ENCODE data around the gene BCAT1. TPM values are rescaled to one million over a fixed set of nuclear protein-coding genes. Genes with fewer than 3 reads are reported as not detected.

The BCAT1 gene
- total and polyA plus RNA-seq, 2 of the 8 experiments (the other 6 are each of a cell fraction or from before 2014, with no cell fraction given): 19.7 to 263 TPM

DNA sequence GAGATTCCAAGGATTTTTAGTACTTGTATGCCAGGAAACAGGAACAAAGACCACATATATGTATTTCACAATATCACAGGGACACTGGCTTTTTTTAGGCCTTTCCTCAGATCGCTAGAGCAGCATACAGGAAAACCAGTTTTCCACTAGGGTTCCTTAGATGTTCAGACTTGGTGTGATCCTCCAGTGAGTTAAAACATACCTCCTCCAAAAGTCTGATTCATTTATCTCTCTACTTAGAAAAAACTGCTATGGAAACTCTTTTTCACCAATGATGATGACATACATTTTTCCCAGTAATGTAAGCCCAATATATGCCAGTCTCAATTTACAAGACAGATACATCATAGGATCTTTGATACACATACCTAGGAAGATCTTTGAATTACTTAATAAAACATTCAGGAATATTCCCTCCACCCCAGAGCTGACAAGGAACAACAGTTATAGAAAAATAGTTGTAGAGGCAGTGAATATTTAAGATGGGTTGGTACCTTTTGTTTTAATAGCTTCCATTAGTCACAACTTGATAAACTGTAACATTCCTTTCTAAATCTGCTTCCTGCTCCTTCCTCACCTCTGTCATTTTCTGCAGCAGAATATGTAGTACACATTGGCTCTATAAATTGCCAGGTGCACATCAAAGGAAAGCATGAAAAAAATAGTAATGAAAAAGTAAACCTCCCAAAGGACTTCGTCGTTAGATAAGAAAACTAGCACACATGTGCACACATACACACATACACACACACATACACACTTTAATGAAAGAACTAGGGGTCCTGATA, 27.5 kb downstream of the BCAT1 start (continued):
- TF ChIP-seq, protein P1, sequence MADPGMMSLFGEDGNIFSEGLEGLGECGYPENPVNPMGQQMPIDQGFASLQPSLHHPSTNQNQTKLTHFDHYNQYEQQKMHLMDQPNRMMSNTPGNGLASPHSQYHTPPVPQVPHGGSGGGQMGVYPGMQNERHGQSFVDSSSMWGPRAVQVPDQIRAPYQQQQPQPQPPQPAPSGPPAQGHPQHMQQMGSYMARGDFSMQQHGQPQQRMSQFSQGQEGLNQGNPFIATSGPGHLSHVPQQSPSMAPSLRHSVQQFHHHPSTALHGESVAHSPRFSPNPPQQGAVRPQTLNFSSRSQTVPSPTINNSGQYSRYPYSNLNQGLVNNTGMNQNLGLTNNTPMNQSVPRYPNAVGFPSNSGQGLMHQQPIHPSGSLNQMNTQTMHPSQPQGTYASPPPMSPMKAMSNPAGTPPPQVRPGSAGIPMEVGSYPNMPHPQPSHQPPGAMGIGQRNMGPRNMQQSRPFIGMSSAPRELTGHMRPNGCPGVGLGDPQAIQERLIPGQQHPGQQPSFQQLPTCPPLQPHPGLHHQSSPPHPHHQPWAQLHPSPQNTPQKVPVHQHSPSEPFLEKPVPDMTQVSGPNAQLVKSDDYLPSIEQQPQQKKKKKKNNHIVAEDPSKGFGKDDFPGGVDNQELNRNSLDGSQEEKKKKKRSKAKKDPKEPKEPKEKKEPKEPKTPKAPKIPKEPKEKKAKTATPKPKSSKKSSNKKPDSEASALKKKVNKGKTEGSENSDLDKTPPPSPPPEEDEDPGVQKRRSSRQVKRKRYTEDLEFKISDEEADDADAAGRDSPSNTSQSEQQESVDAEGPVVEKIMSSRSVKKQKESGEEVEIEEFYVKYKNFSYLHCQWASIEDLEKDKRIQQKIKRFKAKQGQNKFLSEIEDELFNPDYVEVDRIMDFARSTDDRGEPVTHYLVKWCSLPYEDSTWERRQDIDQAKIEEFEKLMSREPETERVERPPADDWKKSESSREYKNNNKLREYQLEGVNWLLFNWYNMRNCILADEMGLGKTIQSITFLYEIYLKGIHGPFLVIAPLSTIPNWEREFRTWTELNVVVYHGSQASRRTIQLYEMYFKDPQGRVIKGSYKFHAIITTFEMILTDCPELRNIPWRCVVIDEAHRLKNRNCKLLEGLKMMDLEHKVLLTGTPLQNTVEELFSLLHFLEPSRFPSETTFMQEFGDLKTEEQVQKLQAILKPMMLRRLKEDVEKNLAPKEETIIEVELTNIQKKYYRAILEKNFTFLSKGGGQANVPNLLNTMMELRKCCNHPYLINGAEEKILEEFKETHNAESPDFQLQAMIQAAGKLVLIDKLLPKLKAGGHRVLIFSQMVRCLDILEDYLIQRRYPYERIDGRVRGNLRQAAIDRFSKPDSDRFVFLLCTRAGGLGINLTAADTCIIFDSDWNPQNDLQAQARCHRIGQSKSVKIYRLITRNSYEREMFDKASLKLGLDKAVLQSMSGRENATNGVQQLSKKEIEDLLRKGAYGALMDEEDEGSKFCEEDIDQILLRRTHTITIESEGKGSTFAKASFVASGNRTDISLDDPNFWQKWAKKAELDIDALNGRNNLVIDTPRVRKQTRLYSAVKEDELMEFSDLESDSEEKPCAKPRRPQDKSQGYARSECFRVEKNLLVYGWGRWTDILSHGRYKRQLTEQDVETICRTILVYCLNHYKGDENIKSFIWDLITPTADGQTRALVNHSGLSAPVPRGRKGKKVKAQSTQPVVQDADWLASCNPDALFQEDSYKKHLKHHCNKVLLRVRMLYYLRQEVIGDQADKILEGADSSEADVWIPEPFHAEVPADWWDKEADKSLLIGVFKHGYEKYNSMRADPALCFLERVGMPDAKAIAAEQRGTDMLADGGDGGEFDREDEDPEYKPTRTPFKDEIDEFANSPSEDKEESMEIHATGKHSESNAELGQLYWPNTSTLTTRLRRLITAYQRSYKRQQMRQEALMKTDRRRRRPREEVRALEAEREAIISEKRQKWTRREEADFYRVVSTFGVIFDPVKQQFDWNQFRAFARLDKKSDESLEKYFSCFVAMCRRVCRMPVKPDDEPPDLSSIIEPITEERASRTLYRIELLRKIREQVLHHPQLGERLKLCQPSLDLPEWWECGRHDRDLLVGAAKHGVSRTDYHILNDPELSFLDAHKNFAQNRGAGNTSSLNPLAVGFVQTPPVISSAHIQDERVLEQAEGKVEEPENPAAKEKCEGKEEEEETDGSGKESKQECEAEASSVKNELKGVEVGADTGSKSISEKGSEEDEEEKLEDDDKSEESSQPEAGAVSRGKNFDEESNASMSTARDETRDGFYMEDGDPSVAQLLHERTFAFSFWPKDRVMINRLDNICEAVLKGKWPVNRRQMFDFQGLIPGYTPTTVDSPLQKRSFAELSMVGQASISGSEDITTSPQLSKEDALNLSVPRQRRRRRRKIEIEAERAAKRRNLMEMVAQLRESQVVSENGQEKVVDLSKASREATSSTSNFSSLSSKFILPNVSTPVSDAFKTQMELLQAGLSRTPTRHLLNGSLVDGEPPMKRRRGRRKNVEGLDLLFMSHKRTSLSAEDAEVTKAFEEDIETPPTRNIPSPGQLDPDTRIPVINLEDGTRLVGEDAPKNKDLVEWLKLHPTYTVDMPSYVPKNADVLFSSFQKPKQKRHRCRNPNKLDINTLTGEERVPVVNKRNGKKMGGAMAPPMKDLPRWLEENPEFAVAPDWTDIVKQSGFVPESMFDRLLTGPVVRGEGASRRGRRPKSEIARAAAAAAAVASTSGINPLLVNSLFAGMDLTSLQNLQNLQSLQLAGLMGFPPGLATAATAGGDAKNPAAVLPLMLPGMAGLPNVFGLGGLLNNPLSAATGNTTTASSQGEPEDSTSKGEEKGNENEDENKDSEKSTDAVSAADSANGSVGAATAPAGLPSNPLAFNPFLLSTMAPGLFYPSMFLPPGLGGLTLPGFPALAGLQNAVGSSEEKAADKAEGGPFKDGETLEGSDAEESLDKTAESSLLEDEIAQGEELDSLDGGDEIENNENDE (IDR thresholded peaks at IDR 0.05; ENCODE audit: insufficient replicate concordance, low read length): no peak
- TF ChIP-seq CHD2 (IDR thresholded peaks at IDR 0.05; ENCODE audit: low read length) (no peak), SIX5 (IDR thresholded peaks at IDR 0.05; ENCODE audit: low read depth, low read length) (no peak), NANOG (IDR thresholded peaks at IDR 0.05; ENCODE audit: insufficient read depth, low read depth, low read length, poor library complexity, severe bottlenecking) (no peak), EZH2 (IDR thresholded peaks at IDR 0.05; ENCODE audit: low read depth, low read length, severe bottlenecking) (no peak), RFX5 (IDR thresholded peaks at IDR 0.05; ENCODE audit: borderline replicate concordance, low read depth, low read length) (no peak), GTF2F1 (IDR thresholded peaks at IDR 0.05; ENCODE audit: borderline replicate concordance, low read depth, low read length) (no peak), MAFK (IDR thresholded peaks at IDR 0.05; ENCODE audit: low read depth, low read length) (no peak), SIRT6 (IDR thresholded peaks at IDR 0.05; ENCODE audit: low read length) (no peak), FOSL1 (IDR thresholded peaks at IDR 0.05; ENCODE audit: insufficient read depth, low read depth, low read length) (no peak), HDAC6 (IDR thresholded peaks at IDR 0.05; ENCODE audit: low read depth, low read length) (no peak)

All from H1 (cell line).